NT2/D1 (cell line): ENCODE data around the gene LENG1.
"Not testable (repeated sequence)": the region's sequence is repeated elsewhere in the genome, so short reads cannot be mapped to it uniquely, and the experiment has no call there.

Experiments used
- DNase-seq: peaks from one replicate; pipeline ENCODE4 v3.0.0-alpha.2; 2011; ENCODE audit warnings: low read depth, low spot score
- H3K27me3 ChIP-seq: 2 replicates; pipeline ENCODE4 v1.6.0; 2011; ENCODE audit warnings: mild to moderate bottlenecking; ENCODE audit not compliant: insufficient read length, insufficient read depth
- H3K36me3 ChIP-seq: 2 replicates; pipeline ENCODE4 v1.6.1; 2011; ENCODE audit warnings: mild to moderate bottlenecking, low read length, mixed read lengths; ENCODE audit not compliant: insufficient read depth, insufficient read length
- H3K4me1 ChIP-seq: 2 replicates; pipeline ENCODE4 v1.5.1; 2011; ENCODE audit not compliant: insufficient read depth, insufficient read length
- H3K4me3 ChIP-seq: 2 replicates; pipeline ENCODE4 v1.5.1; 2011; ENCODE audit warnings: low read depth; ENCODE audit not compliant: insufficient read length
- H3K9ac ChIP-seq: 2 replicates; pipeline ENCODE4 v1.6.0; 2011; ENCODE audit warnings: low read depth; ENCODE audit not compliant: insufficient read length
- H3K9me3 ChIP-seq: 2 replicates; pipeline ENCODE4 v1.5.1; 2011; ENCODE audit warnings: mild to moderate bottlenecking, low read length; ENCODE audit not compliant: insufficient read depth
- SUZ12 ChIP-seq: IDR thresholded peaks from 2 replicates; pipeline ENCODE4 v1.6.1; 2011; ENCODE audit not compliant: insufficient read length, insufficient read depth; ENCODE audit errors: extremely low read depth
- YY1 ChIP-seq: IDR thresholded peaks from 2 replicates; pipeline ENCODE4 v1.6.1; 2011; ENCODE audit not compliant: insufficient read length, insufficient read depth
- ZNF274 ChIP-seq: IDR thresholded peaks from 2 replicates; pipeline ENCODE4 v1.6.1; 2011; ENCODE audit warnings: mild to moderate bottlenecking, low read depth, low read length

The LENG1 gene

GRCh38 chr19:54159352-54160181, at the start of gene LENG1:
Gene LENG1 (minus strand): TSS chr19:54159721. CDS start chr19:54159695, 26 bp downstream.
- Histone ChIP-seq H3K27me3 (no peaks in the 10 kb centered on the region), H3K9ac (peak within 1 kb of the TSS; percentile 82), H3K4me1 (peaks cover 2% of the 10 kb centered on the region), H3K36me3 (peaks cover 35% of the 10 kb centered on the region), H3K4me3 (peak within 1 kb of the TSS; percentile 67), H3K9me3 (no peaks in the 10 kb centered on the region)
- peak; percentile 98 for DNase-seq
- TF ChIP-seq ZNF274 = no peak
- no peak for TF ChIP-seq YY1
- no peak for TF ChIP-seq SUZ12

- Histone ChIP-seq H3K36me3 (peaks cover 65% of the 10 kb centered on the region), H3K9ac (no peak overlapping the region), H3K27me3 (no peaks in the 10 kb centered on the region), H3K4me3 (no peak overlapping the region), H3K4me1 (peaks cover 25% of the 10 kb centered on the region), H3K9me3 (no peaks in the 10 kb centered on the region)
- no peak for TF ChIP-seq ZNF274
- no peak for TF ChIP-seq YY1
- no peak for TF ChIP-seq SUZ12
- DNase-seq = no peak
Measured at GRCh38 chr19:54208784-54209057, 49.2 kb upstream of the LENG1 start.

GRCh38 chr19:54207983-54208783, 48.7 kb upstream of the LENG1 start:
- no peak for TF ChIP-seq SUZ12
- TF ChIP-seq YY1 = no peak
- no peak for TF ChIP-seq ZNF274

GRCh38 chr19:54207676-54207982, 48.1 kb upstream of the LENG1 start:
- H3K4me3 ChIP-seq = no peak overlapping the region
- peaks cover 29% of the 10 kb centered on the region for H3K4me1 ChIP-seq
- peaks cover 76% of the 10 kb centered on the region for H3K36me3 ChIP-seq
- no peaks in the 10 kb centered on the region for H3K9me3 ChIP-seq
- H3K9ac ChIP-seq = no peak overlapping the region
- DNase-seq = no peak
- TF ChIP-seq ZNF274 = no peak
- no peak for TF ChIP-seq YY1
- no peak for TF ChIP-seq SUZ12
- no peaks in the 10 kb centered on the region for H3K27me3 ChIP-seq

More at GRCh38 chr19:54207983-54208783, 48.7 kb upstream of the LENG1 start:
- no peaks in the 10 kb centered on the region for H3K9me3 ChIP-seq
- DNase-seq = no peak
- peaks cover 70% of the 10 kb centered on the region for H3K36me3 ChIP-seq
- no peak overlapping the region for H3K4me3 ChIP-seq
- H3K27me3 ChIP-seq = no peaks in the 10 kb centered on the region
- H3K4me1 ChIP-seq = peaks cover 28% of the 10 kb centered on the region
- H3K9ac ChIP-seq = no peak overlapping the region

GRCh38 chr19:54207193-54207592, 47.7 kb upstream of the LENG1 start:
- peaks cover 29% of the 10 kb centered on the region for H3K4me1 ChIP-seq
- H3K9me3 ChIP-seq, H3K4me3 ChIP-seq, H3K9ac ChIP-seq, DNase-seq, H3K27me3 ChIP-seq: not testable (repeated sequence)
- H3K36me3 ChIP-seq = peaks cover 80% of the 10 kb centered on the region

GRCh38 chr19:54206831-54207177, 47.3 kb upstream of the LENG1 start:
- Histone ChIP-seq H3K4me3 (no peak overlapping the region), H3K9ac (no peak overlapping the region), H3K9me3 (no peaks in the 10 kb centered on the region), H3K36me3 (peaks cover 84% of the 10 kb centered on the region), H3K4me1 (peaks cover 29% of the 10 kb centered on the region), H3K27me3 (no peaks in the 10 kb centered on the region)
- no peak for DNase-seq
- TF ChIP-seq SUZ12 = no peak
- TF ChIP-seq YY1 = no peak
- no peak for TF ChIP-seq ZNF274

- no peak for TF ChIP-seq ZNF274
- TF ChIP-seq SUZ12 = no peak
- no peak for TF ChIP-seq YY1
- no peaks in the 10 kb centered on the region for H3K9me3 ChIP-seq
- no peaks in the 10 kb centered on the region for H3K27me3 ChIP-seq
- H3K36me3 ChIP-seq = peaks cover 86% of the 10 kb centered on the region
- H3K4me1 ChIP-seq = peaks cover 27% of the 10 kb centered on the region
- H3K4me3 ChIP-seq = no peak overlapping the region
- no peak for DNase-seq
- no peak overlapping the region for H3K9ac ChIP-seq
Measured at GRCh38 chr19:54206030-54206830, 46.7 kb upstream of the LENG1 start.
